ENCODE data around the gene FECH.

Gene FECH

GRCh38 chr18:57579934-57580333 is 6.6 kb downstream of the FECH start:
- no peak for DNase-seq

GRCh38 chr18:57576316-57576715 is 10.2 kb downstream of the FECH start:
- DNase-seq, result no peak

- no peak for DNase-seq
Measured at GRCh38 chr18:57575542-57575941, 11.0 kb downstream of the FECH start.

GRCh38 chr18:57574866-57575265 is 11.6 kb downstream of the FECH start:
- no peak for DNase-seq

GRCh38 chr18:57570162-57570561 is 16.3 kb downstream of the FECH start:
- no peak for DNase-seq

GRCh38 chr18:57569133-57569532 is 17.4 kb downstream of the FECH start:
- no peak for DNase-seq

- peak; percentile 68 for DNase-seq
Measured at GRCh38 chr18:57561728-57562423, 24.6 kb downstream of the FECH start.

GRCh38 chr18:57561261-57561660 is 25.2 kb downstream of the FECH start:
- no peak for DNase-seq

GRCh38 chr18:57559314-57559713 is 27.2 kb downstream of the FECH start:
- no peak for DNase-seq

- no peak for DNase-seq
Measured at GRCh38 chr18:57555134-57555533, 31.4 kb downstream of the FECH start.

- DNase-seq, result no peak
Measured at GRCh38 chr18:57550510-57550909, 36.0 kb downstream of the FECH start.

- no peak for DNase-seq
Measured at GRCh38 chr18:57547260-57547659, 39.2 kb downstream of the FECH start.

- peak; percentile 32 for DNase-seq
Measured at GRCh38 chr18:57544936-57545660, 41.4 kb downstream of the FECH start.

GRCh38 chr18:57543560-57543959 is 42.9 kb downstream of the FECH start:
- DNase-seq, result peak; percentile 69

GRCh38 chr18:57542812-57543427 is 43.6 kb downstream of the FECH start:
- peak; percentile 43 for DNase-seq

GRCh38 chr18:57542126-57542525 is 44.4 kb downstream of the FECH start:
- DNase-seq, result no peak

GRCh38 chr18:57539702-57540101 is 46.8 kb downstream of the FECH start:
- no peak for DNase-seq

- DNase-seq, result no peak
Measured at GRCh38 chr18:57538614-57539013, 47.9 kb downstream of the FECH start.

GRCh38 chr18:57534511-57534909 is 52.0 kb downstream of the FECH start:
- no peak for DNase-seq

- no peak for DNase-seq
Measured at GRCh38 chr18:57533868-57534510, 52.5 kb downstream of the FECH start.

GRCh38 chr18:57533006-57533867 is 53.3 kb downstream of the FECH start:
- DNase-seq, result no peak

- DNase-seq, result no peak
Measured at GRCh38 chr18:57529151-57529550, 57.4 kb downstream of the FECH start.
